Nasal cavity respiratory epithelium epithelial cell of viscerocranial mucosa (primary cell): ENCODE data around the gene ZNF800. TPM values are rescaled to one million over a fixed set of nuclear protein-coding genes. Genes with fewer than 3 reads are reported as not detected.

ENCODE experiments used
- total RNA-seq: library from RNA; depleted of rRNA; stranded (reverse); fragments of >200 nt; gene quantifications from 2 replicates; pipeline ENCODE4 v1.2.3, GENCODE V29; 2014

Gene ZNF800, protein sequence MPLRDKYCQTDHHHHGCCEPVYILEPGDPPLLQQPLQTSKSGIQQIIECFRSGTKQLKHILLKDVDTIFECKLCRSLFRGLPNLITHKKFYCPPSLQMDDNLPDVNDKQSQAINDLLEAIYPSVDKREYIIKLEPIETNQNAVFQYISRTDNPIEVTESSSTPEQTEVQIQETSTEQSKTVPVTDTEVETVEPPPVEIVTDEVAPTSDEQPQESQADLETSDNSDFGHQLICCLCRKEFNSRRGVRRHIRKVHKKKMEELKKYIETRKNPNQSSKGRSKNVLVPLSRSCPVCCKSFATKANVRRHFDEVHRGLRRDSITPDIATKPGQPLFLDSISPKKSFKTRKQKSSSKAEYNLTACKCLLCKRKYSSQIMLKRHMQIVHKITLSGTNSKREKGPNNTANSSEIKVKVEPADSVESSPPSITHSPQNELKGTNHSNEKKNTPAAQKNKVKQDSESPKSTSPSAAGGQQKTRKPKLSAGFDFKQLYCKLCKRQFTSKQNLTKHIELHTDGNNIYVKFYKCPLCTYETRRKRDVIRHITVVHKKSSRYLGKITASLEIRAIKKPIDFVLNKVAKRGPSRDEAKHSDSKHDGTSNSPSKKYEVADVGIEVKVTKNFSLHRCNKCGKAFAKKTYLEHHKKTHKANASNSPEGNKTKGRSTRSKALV
- 15.7 and 28.2 TPM in 2 replicates for total RNA-seq

DNA sequence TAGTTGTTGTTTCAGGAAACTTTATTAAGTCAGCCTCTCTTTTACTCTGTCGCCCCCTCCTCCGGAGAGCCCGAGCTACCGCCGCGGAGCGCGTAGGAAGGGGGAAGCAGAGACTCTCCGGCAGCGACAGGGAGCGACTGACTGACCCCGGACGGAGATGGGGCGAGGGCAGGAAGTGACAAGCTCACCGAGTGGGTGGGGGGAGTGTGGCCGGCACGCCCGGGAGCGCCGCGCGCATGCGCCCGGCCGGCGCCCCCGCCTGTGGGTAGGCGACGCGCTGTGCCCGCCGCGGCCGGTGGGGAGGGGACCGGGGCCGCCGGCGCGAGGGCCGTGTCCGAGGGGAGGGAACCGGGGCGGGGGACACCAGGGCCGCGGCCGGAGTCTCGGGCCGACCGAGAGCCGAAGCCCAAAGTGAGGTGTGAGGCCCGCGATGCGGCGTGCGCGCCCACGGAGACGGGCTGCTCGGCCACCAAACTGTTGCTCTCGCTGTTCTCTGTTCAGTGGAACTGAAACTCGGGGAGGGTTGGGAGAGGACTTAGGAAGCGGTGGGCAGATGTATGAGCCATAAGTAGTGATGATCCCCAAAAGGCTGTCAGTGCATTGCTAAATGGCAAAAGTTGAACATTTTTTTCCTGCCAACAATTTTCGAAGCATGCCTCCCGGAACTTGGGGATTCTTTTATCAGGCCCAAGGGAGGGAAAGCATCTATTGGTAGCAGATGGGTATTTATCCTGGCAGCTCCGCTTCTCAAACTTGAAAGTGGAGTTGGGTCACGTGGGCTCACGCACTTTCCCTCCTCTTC is at the start of gene ZNF800:
Gene ZNF800, minus strand, starts transcription at position 143 of the 802 bp plus-strand sequence. CDS start 1,151 bp downstream, outside the sequence.

Other genes starting within 250 kb of the ZNF800 start
- not detected in 2 replicates for gene GRM8, start 139.8 kb downstream of the ZNF800 start, total RNA-seq
- gene GCC1, start 192.9 kb upstream of the ZNF800 start, total RNA-seq: 75.1 and 88.5 TPM in 2 replicates
- gene ARF5, start 195.7 kb upstream of the ZNF800 start, total RNA-seq: 109 and 140 TPM in 2 replicates
- gene FSCN3, start 201.0 kb upstream of the ZNF800 start, total RNA-seq: 0.71 and 1.0 TPM in 2 replicates
- gene PAX4, start 225.4 kb upstream of the ZNF800 start, total RNA-seq: not detected in 2 replicates